ENCODE results near the gene FAM114A1.

The FAM114A1 gene

DNA sequence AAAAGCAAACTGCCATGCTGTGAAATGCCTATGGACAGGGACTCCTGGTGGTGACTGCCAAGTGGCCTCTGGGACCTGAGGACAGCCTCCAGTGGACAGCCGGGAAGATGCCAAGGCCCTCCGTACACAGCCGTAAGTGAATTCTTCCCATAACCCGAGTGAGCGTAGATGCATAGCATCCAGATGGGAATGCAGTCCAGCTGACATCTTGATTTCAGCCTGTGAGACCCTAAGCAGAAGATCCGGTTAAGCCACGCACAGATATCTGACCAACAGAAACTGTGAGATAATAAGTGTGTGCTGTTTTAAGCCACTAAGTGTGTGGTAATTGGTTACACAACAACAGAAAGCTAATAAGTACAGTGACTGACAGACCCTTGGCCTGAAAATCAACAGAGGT is 108.7 kb downstream of the FAM114A1 start:
- in situ Hi-C loops (cut with MboI; ENCODE audit: low pct_unique_long_range_greater_than_20kb, low sequenced_read_pairs, unreplicated experiment), result no loop called here
- TF ChIP-seq, protein P1, sequence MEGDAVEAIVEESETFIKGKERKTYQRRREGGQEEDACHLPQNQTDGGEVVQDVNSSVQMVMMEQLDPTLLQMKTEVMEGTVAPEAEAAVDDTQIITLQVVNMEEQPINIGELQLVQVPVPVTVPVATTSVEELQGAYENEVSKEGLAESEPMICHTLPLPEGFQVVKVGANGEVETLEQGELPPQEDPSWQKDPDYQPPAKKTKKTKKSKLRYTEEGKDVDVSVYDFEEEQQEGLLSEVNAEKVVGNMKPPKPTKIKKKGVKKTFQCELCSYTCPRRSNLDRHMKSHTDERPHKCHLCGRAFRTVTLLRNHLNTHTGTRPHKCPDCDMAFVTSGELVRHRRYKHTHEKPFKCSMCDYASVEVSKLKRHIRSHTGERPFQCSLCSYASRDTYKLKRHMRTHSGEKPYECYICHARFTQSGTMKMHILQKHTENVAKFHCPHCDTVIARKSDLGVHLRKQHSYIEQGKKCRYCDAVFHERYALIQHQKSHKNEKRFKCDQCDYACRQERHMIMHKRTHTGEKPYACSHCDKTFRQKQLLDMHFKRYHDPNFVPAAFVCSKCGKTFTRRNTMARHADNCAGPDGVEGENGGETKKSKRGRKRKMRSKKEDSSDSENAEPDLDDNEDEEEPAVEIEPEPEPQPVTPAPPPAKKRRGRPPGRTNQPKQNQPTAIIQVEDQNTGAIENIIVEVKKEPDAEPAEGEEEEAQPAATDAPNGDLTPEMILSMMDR (IDR thresholded peaks at IDR 0.05; ENCODE audit: extremely low read depth, insufficient read depth, missing control alignments), result no peak
- no peak for DNase-seq (ENCODE audit: low spot score)

DNA sequence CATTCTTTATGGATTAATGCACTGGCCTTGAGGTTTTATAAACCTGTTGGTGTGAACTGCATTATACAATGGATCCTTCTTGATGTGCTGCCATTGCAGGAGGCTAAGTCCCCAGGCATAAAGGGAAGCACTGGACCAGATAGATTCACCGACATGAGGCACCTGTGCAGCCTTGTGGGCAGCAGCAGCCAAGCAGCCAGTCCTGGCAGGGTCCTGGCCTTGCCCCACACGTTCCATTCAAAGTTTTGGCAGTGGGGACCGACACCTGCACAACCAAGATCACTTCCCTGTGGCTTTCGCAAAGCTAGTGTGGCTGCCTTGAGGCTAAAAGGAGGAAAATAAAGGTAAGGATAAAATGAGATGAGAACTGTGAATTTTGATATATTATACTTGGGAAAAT is 111.5 kb downstream of the FAM114A1 start:
- in situ Hi-C loops (cut with MboI; ENCODE audit: low pct_unique_long_range_greater_than_20kb, low sequenced_read_pairs, unreplicated experiment), result no loop called here
- TF ChIP-seq, protein P1 (IDR thresholded peaks at IDR 0.05; ENCODE audit: extremely low read depth, insufficient read depth, missing control alignments), result no peak
- no peak for DNase-seq (ENCODE audit: low spot score)

DNA sequence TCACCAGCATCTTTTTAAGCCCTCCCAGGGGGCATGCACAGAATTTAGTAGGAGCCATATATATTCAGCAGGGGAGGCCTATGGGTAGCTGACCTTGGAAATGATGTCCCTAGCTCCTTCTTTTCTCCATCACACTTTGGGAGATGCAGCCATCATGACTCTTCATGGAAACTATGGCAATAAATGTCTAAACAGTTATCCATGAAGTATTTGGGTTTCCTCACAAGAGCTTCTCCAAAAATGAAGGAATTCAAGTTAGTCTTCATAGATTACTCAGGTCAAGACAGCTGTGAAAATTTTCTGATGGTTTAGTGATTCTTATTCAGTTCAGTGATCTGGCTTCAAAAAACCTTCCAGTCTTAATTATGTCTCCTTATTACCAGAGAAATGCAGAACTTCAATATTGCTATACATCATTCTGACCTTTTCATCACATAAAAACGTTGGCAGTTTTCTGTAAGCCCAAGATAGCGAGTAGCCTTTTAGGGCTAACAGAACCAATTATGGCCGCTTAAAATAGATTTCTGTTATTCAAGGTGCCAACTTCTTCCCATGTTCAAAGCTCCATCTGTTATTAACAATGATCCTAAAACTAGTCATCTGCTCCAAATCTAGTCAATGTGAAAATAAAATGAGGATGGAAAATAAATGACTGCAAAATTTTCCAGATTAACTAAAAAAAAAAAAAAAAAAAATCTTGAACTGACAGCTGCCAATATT is 112.1 kb downstream of the FAM114A1 start:
- in situ Hi-C loops (cut with MboI; ENCODE audit: low pct_unique_long_range_greater_than_20kb, low sequenced_read_pairs, unreplicated experiment), result no loop called here
- no peak for DNase-seq (ENCODE audit: low spot score)
- TF ChIP-seq, protein P1 (IDR thresholded peaks at IDR 0.05; ENCODE audit: extremely low read depth, insufficient read depth, missing control alignments), result no peak

DNA sequence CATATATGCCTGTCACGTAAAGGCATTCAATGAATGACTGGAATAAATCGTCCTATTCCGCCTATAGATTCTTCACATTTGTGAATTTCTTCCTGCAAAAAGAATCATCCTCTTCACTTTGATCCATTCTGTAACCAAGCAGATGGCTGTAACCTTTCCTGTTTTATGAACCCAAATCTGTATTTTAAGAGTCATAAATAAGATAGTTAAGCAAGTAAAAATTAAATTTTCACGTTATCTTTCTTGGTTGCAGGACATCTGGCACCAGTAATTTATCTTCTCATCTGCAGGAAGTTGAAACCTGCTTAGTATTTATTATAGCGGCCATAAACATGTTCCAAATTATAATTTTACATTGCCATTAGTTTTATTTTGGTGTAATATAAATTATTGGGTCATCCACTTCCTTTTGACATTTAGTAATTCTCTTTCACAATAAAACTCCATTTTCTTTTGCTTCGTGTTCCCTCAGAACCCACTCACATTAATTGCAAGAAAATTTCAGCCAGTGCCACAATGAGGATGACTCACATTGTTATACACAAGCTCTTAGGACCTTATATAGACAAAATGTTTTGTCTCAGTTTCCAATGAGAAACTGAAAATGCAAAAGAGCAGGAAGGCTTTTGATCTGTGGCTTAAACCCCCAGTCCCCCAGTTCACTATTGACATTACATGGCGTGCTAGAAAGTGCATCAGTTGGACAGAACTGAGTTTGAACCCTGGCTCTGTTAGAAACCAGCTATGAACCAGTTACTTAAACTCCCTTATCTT is 113.5 kb downstream of the FAM114A1 start:
- in situ Hi-C loops (cut with MboI; ENCODE audit: low pct_unique_long_range_greater_than_20kb, low sequenced_read_pairs, unreplicated experiment), result no loop called here
- DNase-seq (ENCODE audit: low spot score), result peak; percentile 27
- TF ChIP-seq, protein P1 (IDR thresholded peaks at IDR 0.05; ENCODE audit: extremely low read depth, insufficient read depth, missing control alignments), result no peak

DNA sequence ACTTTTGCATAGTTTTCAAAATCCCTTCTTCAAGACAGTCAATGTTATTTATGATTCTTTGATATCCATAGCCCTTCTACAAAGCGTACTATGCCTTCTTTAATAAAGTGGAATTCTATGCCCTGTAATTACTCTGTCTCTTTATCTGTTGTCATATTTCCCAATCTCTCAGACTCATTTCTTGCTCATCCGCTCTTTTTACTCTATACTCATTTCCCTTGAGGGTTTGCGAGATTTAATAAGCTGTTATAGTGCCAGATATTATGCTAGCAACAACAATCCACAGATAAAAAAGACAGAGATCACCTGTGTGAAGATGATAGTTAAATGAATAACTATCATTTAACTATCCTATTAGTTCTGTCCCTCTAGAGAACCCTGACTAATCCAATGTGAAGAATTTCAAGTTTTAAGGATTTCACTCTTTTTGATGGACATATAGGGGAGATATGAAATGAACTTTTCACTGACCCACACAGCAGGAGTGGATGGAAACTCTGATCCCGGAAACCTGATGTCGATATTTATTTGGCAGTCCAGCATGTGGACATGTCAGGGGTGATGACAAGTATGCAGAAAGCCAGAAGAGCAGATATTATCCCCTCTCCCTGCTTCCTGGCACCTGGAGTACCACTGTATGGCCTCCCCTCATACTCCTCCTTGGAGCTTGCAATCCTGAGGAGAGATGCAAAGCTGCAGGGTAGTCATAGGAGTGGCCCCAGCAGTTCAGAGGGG is 114.9 kb downstream of the FAM114A1 start:
- in situ Hi-C loops (cut with MboI; ENCODE audit: low pct_unique_long_range_greater_than_20kb, low sequenced_read_pairs, unreplicated experiment), result no loop called here
- no peak for DNase-seq (ENCODE audit: low spot score)
- TF ChIP-seq, protein P1 (IDR thresholded peaks at IDR 0.05; ENCODE audit: extremely low read depth, insufficient read depth, missing control alignments), result no peak

DNA sequence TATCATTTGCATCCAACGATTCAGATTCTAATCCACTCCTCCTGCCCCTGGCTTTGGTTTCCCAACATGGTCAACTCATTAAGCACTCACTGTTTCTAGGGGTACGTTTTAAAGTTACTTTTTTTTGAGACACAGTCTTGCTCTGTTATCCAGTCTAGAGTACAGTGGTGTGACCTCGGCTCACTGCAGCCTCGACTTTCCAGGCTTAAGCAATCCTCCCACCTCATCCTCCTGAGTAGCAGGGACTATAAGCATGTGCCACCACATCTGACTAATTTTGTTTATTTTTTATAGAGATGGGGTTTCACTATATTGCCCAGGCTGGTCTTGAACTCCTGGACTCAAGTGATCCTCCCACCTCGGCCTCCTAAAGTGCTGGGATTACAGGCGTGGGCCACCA is 115.7 kb downstream of the FAM114A1 start:
- TF ChIP-seq, protein P1 (IDR thresholded peaks at IDR 0.05; ENCODE audit: extremely low read depth, insufficient read depth, missing control alignments), result no peak
- DNase-seq (ENCODE audit: low spot score), result no peak
- in situ Hi-C loops (cut with MboI; ENCODE audit: low pct_unique_long_range_greater_than_20kb, low sequenced_read_pairs, unreplicated experiment), result no loop called here

All from GM13977 (cell line).